ENCODE data around the gene SLC12A8. TPM values are rescaled to one million over a fixed set of nuclear protein-coding genes. Genes with fewer than 3 reads are reported as not detected.

The SLC12A8 gene
- total RNA-seq, 1 experiment from 2014 or later: 30.7 TPM

DNA sequence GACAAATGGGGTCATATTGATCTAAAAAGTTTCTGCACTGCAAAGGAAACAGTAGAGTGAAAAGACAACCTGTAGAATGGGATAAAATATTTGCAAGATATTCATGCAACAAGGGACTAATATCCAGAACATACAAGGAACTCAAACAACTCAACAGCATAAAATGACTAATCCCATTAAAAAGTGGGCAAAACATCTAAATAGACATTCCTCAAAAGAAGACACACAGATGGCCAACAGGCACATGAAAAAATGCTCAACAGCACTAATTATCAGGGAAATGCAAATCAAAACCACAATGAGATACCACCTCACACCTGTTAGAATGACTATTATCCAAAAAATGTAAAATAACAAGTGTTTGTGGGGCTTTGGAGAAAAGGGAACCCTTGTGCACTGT lies 8.8 kb downstream of the SLC12A8 start:
- no peaks in the 10 kb centered on the region for H3K9me2 ChIP-seq (ENCODE audit: insufficient read depth)
- POLR2A ChIA-PET (ENCODE audit: unreplicated experiment): no interaction called here
- H3K4me1 ChIP-seq (replicated peaks; ENCODE audit: insufficient read depth): 0 out of 2 replicates have a peak, but pooled peaks cover 2% of the 10 kb centered on the region
- no peak overlapping the region for H3K27ac ChIP-seq
- no peak overlapping the region for H3K4me2 ChIP-seq
- H4K20me1 ChIP-seq (ENCODE audit: insufficient read depth): no peaks in the 10 kb centered on the region
- H3K9me3 ChIP-seq (ENCODE audit: insufficient read depth, low read depth): no peaks in the 10 kb centered on the region
- intact Hi-C loops (cut with micrococcal nuclease; ENCODE audit: unreplicated experiment): no loop called here
- H3K27me3 ChIP-seq (ENCODE audit: insufficient read depth, low read depth): no peaks in the 10 kb centered on the region
- DNase-seq: no peak
- no peak overlapping the region for H2AFZ ChIP-seq
- H3K79me2 ChIP-seq (ENCODE audit: low read depth): 0 out of 2 replicates have a peak, but pooled peaks cover 5% of the 10 kb centered on the region
- CTCF ChIA-PET: no interaction called here
- BruUV-seq (replicated peaks): no TSS peak
- no peak overlapping the region for H3K4me3 ChIP-seq
- H3K36me3 ChIP-seq (ENCODE audit: low read depth): no peaks in the 10 kb centered on the region
- TF ChIP-seq, protein P1, sequence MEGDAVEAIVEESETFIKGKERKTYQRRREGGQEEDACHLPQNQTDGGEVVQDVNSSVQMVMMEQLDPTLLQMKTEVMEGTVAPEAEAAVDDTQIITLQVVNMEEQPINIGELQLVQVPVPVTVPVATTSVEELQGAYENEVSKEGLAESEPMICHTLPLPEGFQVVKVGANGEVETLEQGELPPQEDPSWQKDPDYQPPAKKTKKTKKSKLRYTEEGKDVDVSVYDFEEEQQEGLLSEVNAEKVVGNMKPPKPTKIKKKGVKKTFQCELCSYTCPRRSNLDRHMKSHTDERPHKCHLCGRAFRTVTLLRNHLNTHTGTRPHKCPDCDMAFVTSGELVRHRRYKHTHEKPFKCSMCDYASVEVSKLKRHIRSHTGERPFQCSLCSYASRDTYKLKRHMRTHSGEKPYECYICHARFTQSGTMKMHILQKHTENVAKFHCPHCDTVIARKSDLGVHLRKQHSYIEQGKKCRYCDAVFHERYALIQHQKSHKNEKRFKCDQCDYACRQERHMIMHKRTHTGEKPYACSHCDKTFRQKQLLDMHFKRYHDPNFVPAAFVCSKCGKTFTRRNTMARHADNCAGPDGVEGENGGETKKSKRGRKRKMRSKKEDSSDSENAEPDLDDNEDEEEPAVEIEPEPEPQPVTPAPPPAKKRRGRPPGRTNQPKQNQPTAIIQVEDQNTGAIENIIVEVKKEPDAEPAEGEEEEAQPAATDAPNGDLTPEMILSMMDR (conservative IDR thresholded peaks at IDR 0.05): no peak
- TF ChIP-seq EZH2 (IDR thresholded peaks at IDR 0.05; ENCODE audit: low read depth): no peak
- H3F3A ChIP-seq (ENCODE audit: insufficient read depth, low read depth): no peaks in the 10 kb centered on the region

DNA sequence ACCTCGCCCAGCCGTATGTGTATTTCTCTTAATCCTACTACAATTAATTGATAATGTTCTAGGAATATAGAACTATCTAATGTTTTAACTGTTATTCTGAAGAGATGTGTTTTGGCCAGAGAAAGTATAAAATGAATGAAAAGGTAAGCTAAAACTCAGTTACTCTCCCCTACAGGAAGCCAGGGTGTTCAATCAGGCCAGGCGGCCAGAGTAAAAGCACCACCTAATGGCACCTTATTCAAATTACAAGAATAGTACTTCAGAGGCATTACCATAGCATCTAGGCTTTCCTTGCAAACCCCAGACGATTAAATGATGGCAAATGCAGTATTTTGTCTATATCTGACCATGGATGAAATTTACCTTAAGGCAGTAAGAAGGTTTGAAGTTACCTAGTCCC lies 10.4 kb downstream of the SLC12A8 start:
- H3K4me1 ChIP-seq (replicated peaks; ENCODE audit: insufficient read depth): no peaks in the 10 kb centered on the region
- no peaks in the 10 kb centered on the region for H3K27me3 ChIP-seq (ENCODE audit: insufficient read depth, low read depth)
- intact Hi-C loops (cut with micrococcal nuclease; ENCODE audit: unreplicated experiment): no loop called here
- DNase-seq: no peak
- H3K4me3 ChIP-seq: no peak overlapping the region
- H3K4me2 ChIP-seq: no peak overlapping the region
- H2AFZ ChIP-seq: no peak overlapping the region
- 0 out of 2 replicates have a peak, but pooled peaks cover 5% of the 10 kb centered on the region for H3K79me2 ChIP-seq (ENCODE audit: low read depth)
- ChIA-PET POLR2A (ENCODE audit: unreplicated experiment) (no interaction called here), CTCF (no interaction called here)
- TF ChIP-seq, protein P1 (conservative IDR thresholded peaks at IDR 0.05): no peak
- no peak for TF ChIP-seq EZH2 (IDR thresholded peaks at IDR 0.05; ENCODE audit: low read depth)
- no peak overlapping the region for H3K27ac ChIP-seq
- H3K36me3 ChIP-seq (ENCODE audit: low read depth): no peaks in the 10 kb centered on the region
- no peaks in the 10 kb centered on the region for H3K9me2 ChIP-seq (ENCODE audit: insufficient read depth)
- H3F3A ChIP-seq (ENCODE audit: insufficient read depth, low read depth): no peaks in the 10 kb centered on the region
- no peaks in the 10 kb centered on the region for H3K9me3 ChIP-seq (ENCODE audit: insufficient read depth, low read depth)
- BruUV-seq (replicated peaks): no TSS peak
- H4K20me1 ChIP-seq (ENCODE audit: insufficient read depth): no peaks in the 10 kb centered on the region

DNA sequence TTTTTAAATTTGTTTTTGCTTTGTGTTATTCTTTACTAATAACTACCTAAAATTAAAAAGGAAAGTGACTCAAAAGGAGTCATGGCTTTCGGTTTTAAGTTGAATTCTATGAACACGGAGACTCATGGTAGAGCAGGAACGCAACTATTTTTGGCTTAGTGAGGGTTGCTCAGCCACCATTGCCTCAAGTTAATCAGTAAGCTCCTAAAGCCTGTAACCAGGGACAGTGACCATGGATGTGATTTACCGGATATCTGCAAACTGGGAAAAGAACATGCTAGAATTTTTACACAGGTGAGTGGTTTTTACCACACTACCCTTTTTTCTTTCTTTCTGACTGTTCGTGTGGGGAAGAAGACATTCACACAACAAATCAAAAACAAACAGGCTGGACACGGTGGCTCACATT lies 11.8 kb downstream of the SLC12A8 start:
- Histone ChIP-seq H4K20me1 (ENCODE audit: insufficient read depth) (no peaks in the 10 kb centered on the region), H3K27ac (no peak overlapping the region), H3K27me3 (ENCODE audit: insufficient read depth, low read depth) (no peaks in the 10 kb centered on the region), H3K36me3 (ENCODE audit: low read depth) (no peaks in the 10 kb centered on the region), H3K9me2 (ENCODE audit: insufficient read depth) (no peaks in the 10 kb centered on the region), H2AFZ (no peak overlapping the region), H3F3A (ENCODE audit: insufficient read depth, low read depth) (no peaks in the 10 kb centered on the region), H3K9me3 (ENCODE audit: insufficient read depth, low read depth) (no peaks in the 10 kb centered on the region), H3K4me3 (no peak overlapping the region), H3K4me1 (replicated peaks; ENCODE audit: insufficient read depth) (no peaks in the 10 kb centered on the region), H3K79me2 (ENCODE audit: low read depth) (0 out of 2 replicates have a peak, but pooled peaks cover 5% of the 10 kb centered on the region), H3K4me2 (no peak overlapping the region)
- POLR2A ChIA-PET (ENCODE audit: unreplicated experiment): no interaction called here
- intact Hi-C loops (cut with micrococcal nuclease; ENCODE audit: unreplicated experiment): no loop called here
- CTCF ChIA-PET: no interaction called here
- TF ChIP-seq, protein P1 (conservative IDR thresholded peaks at IDR 0.05): no peak
- TF ChIP-seq EZH2 (IDR thresholded peaks at IDR 0.05; ENCODE audit: low read depth): no peak
- BruUV-seq (replicated peaks): no TSS peak
- no peak for DNase-seq

Data from PC-9 (cell line).